ENCODE measurements around the gene RAB7A.
"Not testable (repeated sequence)": the region's sequence is repeated elsewhere in the genome, so short reads cannot be mapped to it uniquely, and the experiment has no call there.

RAB7A gene

GRCh38 chr3:128824132-128824850 is 98.3 kb downstream of the RAB7A start:
- no peak for DNase-seq

- no peak for DNase-seq
Observed at GRCh38 chr3:128825117-128825725, 99.2 kb downstream of the RAB7A start.

- not testable (repeated sequence) for DNase-seq
Observed at GRCh38 chr3:128829087-128829486, 103.1 kb downstream of the RAB7A start.

GRCh38 chr3:128829925-128830625 is 104.1 kb downstream of the RAB7A start:
- DNase-seq = not testable (repeated sequence)

GRCh38 chr3:128830762-128831161 is 104.8 kb downstream of the RAB7A start:
- DNase-seq = not testable (repeated sequence)

GRCh38 chr3:128832979-128833378 is 107.0 kb downstream of the RAB7A start:
- not testable (repeated sequence) for DNase-seq

GRCh38 chr3:128835096-128835495 is 109.1 kb downstream of the RAB7A start:
- DNase-seq = no peak

- DNase-seq = no peak
Observed at GRCh38 chr3:128841926-128842920, 116.2 kb downstream of the RAB7A start.

GRCh38 chr3:128844502-128844901 is 118.5 kb downstream of the RAB7A start:
- no peak for DNase-seq

GRCh38 chr3:128845119-128845777 is 119.3 kb downstream of the RAB7A start:
- no peak for DNase-seq

- DNase-seq = peak; percentile 56
Observed at GRCh38 chr3:128845778-128846485, 119.9 kb downstream of the RAB7A start.

GRCh38 chr3:128846486-128846891 is 120.5 kb downstream of the RAB7A start:
- DNase-seq = no peak

GRCh38 chr3:128847666-128848370 is 121.8 kb downstream of the RAB7A start:
- DNase-seq = no peak

- no peak for DNase-seq
Observed at GRCh38 chr3:128848936-128849335, 123.0 kb downstream of the RAB7A start.

GRCh38 chr3:128849911-128850455 is 124.0 kb downstream of the RAB7A start:
- DNase-seq = peak; percentile 3

GRCh38 chr3:128850544-128850943 is 124.6 kb downstream of the RAB7A start:
- no peak for DNase-seq

GRCh38 chr3:128851601-128852000 is 125.6 kb downstream of the RAB7A start:
- no peak for DNase-seq

- DNase-seq = no peak
Observed at GRCh38 chr3:128853826-128854225, 127.8 kb downstream of the RAB7A start.

- DNase-seq = no peak
Observed at GRCh38 chr3:128854475-128854874, 128.5 kb downstream of the RAB7A start.

GRCh38 chr3:128855569-128855968 is 129.6 kb downstream of the RAB7A start:
- DNase-seq = no peak

Data from HCEC 1CT (cell line).